SK-N-MC (cell line): ENCODE measurements around the gene HINFP.

Experiments
- EZH2 ChIP-seq: fragments of 200-600 bp; sonication (generic); IDR thresholded peaks from one replicate; pipeline ENCODE4 v1.6.1; 2017; ENCODE audit warnings: antibody characterized with exemption
- FOXP2 ChIP-seq: optimal IDR thresholded peaks from 2 replicates; pipeline ENCODE3; 2011; ENCODE audit warnings: mild to moderate bottlenecking, moderate library complexity; ENCODE audit not compliant: insufficient read depth; ENCODE audit errors: extremely low read length, control extremely low read depth
- POLR2AphosphoS5 ChIP-seq: IDR thresholded peaks from 2 replicates; pipeline ENCODE4 v1.6.1; 2012; ENCODE audit warnings: mild to moderate bottlenecking, low read depth, low read length, borderline replicate concordance

DNA sequence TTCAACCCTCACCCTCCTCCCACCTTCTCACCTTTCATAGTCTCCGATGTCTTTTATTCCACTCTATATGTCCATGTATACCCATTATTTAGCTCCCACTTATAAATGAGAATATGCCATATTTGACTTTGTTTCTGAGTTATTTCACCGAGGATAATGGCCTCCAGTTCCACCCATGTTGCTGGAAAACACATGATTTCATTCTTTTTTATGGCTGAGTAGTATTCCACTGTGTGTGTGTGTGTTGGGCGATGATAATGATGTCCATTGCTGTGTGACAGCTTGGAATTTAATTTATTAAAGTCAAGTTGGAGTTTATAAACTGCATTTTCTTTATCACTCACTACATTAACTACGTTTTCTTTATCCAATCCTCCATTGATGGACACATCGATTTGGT, 3.2 kb upstream of the HINFP start:
- TF ChIP-seq POLR2AphosphoS5 (no peak), EZH2 (no peak), FOXP2 (no peak)
